ENCODE results near the gene MCAM.

The MCAM gene

DNA sequence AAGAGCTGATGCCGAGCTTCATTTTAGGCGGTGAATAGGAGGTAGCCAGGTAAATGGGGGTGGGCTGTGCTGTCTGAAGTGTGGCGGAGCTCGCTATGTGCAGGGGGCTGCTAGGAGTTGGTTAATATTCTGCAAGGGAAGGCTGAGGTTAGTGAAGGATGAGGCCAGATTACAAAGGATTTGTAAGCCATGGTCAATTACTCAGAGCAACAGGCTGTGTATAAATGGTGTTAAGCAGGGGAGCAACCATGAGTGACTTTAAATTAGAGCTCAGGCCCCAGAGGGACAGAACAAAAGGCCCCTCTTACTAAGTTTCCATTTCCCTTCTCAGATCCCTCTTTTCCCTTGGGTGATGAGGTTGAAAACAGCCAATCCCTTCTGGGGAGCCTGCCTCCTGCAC lies 7.3 kb upstream of the MCAM start:
- no peak for DNase-seq

DNA sequence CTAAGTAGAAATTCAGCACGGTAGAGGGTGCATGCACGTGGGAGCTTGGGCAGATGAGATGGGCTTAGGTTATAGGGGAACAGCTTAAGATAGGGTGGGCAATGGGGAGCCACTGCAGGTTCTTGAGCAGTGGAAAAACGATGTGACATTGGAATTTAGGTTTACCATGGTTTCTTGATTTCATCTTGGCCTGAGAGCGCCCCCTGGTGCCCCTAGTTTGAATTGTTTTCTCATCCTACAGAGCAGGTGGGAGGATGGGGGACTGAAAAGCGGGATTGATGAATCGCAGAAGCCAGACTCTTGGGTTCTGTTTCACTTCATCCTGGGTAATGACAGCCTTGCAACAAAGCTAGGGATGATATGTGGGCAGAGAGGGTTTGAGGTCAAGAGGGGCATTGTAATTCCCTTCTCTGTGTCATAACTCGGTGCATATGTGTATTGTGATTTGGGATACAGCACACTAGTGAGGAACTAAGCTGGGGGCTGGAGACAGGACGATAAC lies 6.7 kb upstream of the MCAM start:
- peak; percentile 37 for DNase-seq

DNA sequence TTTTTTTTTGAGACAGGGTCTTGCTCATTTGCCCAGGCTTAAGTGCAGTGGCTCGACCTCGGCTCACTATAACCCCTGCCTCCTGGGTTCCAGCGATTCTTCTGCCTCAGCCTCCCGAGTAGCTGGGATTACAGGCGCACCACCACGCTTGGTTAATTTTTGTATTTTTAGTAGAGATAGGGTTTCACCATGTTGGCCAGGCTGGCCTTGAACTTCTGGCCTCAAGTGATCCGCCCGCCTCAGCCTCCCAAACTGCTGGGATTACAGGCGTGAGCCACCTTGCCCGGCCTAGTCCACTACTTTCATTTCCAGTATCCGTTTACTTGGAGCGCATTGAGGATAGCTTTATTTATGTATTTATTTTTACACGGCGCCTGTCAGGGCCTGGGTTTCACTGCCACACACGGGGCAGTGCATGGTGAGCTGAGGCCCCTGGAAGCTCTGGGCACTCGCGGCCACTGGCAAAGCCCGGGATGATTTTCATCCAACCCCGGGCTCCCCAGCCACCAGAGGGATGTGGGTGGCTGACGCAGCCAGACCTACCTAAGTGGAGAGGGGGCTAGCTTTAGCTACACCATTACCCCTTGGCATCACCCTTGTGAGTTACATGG lies 6.1 kb upstream of the MCAM start:
- no peak for DNase-seq

DNA sequence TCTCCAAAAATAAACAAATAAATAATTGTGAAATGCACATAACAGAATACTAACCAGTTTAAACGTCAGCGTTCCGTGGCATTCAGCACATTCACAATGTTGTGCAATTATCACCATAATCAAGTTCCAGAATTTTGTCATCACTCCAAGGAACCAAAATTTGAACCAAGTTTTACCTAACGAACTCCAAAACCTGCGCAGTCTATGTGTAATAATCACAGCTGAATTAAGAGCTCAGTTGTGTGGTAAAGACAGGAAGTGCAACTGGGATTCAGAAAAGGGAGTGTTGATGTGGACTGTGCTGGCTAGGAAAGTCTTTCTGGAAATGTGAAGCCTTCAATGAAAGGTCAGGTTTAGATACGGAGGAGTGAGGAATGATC lies 5.4 kb upstream of the MCAM start:
- DNase-seq, result no peak

DNA sequence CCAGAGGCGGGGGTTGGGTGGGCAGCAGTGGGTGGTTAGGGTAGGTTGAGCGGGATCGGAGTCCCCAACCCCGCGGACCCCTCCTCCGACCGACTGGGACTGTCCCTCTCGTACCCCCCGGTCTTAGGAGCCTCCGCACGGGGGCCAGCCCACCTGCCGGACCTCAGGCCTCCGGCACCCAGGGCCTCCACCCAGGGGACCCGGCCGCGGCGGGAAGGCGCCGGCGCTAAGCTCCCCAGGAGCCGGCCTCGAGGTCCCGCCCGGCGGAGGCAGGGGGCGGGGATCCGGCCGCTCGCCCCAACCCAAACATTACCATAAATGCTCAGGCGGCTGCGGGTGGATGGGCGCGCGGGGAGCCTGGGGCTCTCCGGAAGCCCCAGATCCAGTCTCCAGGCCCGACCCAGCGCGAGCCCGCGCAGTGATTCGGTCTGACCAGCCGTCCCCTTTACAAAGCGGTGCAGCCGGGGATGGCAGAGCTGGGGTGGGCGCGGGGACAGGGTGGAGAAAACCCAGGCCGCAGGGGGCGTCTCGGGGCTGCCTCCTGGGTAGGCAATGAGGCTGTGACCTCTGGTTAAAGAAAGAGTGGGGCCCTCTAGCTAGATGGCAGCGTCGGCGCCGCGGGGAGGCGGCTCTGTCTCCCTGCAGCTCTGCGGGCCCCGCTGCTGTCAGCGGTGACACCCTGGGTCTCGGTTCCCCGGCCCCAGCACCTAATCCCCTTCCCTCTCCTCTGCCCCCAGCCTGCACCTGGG lies 4.0 kb upstream of the MCAM start:
- no peak for DNase-seq

DNA sequence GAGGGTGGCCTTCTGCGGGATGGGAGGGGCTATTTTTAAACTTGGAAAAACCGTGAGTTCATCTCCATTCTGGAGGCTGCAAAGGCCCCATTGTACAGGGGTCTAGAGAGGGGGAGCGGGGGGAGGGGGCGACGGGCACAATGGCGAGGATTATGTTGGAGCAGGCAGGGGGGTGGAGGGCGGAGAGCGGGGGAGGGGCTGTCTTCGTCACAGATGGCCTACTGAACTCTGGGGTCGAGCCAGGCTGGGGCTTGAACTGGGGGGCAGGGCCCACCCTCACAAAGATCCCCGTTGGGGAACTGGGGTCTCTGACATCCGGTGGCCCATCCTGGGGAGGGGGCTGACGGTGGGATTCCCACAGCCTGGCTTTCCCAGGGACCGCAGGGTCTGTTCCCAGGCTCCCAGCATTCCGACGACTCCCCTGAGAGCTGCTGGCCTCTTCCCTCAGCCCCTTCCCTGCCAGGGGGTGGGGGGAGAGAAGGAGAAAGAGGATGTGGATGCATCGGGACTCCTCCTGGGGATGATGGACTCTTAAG lies 3.4 kb upstream of the MCAM start:
- DNase-seq, result no peak

DNA sequence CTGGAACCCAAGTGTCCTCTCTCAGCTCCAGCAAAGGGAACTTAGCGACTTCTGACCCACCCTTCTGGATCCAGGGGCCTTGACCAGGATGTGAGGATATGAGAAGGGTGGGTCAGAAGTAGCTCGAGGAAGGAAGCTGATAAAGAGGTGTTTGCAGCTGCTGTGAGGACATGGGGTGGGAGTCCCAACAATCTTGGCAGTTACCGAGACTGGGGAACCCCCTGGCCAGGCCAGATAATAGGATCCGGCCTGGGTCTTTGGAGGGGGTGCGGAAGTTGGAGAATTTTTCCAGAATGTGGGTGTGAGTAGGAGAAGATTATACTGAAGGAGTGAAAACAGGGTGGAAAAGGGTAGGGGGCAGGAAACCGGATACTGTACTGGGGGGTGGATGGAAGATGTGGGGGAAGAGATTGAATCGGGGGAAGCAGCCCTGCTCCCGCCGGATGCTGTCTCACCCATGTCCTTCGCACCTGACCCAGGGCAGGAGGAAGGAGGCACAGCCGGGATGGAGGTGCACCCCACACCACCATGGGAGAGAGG lies 2.8 kb upstream of the MCAM start:
- no peak for DNase-seq

DNA sequence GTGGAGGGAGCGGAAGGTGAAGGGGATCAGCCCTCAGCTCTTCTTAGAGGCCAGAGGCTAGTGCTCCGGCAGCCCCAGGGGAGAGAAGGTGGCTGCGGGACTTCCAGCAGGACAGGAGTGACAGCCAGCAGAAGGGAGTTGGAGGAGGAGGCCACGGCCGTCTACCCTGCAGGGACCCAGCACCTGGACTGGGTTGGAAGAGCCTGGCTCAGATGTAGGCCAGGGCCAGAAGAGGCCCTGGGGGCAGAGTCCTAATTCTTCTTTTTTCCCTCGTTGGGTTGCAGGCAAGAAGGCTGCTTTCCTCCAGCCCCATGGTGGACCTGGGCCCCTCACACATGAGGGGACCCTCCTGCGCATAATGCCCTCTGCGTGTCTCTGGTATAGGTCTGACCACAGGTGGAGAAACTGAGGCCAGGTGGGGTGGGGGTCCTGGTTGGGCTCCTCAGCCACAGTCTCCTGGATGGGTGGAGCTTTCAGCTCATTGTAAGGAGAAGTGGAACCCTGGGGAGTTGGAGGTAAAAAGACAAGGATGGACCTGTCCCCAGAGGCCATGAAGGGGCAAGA lies 2.3 kb upstream of the MCAM start:
- no peak for DNase-seq

DNA sequence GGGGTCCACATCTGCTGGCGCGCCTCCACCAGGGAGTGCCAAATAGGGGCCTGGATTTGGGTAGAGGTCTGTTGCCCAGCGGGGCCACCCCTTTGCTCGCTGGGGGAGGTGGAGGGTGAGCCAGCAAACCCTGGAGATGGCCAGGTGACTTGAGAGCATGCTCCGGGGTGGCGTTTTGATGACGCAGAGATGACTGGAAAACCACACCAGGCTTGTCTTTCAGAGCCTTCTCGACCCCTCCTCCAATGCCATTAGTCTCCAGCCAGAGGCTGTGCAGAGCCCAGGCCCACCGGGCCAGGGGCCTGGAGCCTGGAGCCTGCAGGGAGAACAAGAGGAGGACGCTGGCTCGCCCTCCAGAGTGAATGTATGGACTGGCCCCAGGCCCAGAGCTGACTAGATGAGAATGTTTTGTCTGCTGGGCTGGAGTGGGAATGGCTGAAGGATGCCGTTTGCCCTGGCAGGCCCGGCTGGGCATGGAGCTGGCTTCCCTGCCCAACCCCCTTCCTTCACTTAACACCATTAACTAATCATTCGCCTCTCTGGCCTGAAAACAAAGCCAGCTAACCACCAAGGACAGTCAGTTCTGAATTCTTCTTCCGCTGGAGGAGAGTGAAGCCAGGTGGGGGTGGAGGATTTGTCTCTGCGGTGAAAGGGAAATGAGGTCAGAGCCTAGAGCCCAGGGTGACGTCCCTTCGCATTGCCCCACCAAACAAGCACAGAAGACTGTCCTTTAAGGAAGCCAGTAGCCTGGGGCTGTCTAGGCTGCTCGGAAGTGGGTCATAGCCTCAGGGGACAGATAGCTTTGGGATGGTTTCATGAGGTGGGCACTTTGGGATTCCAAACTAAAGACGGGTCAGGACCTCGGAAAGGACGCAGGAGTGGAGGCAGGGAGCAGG lies 1.6 kb upstream of the MCAM start:
- DNase-seq, result no peak

DNA sequence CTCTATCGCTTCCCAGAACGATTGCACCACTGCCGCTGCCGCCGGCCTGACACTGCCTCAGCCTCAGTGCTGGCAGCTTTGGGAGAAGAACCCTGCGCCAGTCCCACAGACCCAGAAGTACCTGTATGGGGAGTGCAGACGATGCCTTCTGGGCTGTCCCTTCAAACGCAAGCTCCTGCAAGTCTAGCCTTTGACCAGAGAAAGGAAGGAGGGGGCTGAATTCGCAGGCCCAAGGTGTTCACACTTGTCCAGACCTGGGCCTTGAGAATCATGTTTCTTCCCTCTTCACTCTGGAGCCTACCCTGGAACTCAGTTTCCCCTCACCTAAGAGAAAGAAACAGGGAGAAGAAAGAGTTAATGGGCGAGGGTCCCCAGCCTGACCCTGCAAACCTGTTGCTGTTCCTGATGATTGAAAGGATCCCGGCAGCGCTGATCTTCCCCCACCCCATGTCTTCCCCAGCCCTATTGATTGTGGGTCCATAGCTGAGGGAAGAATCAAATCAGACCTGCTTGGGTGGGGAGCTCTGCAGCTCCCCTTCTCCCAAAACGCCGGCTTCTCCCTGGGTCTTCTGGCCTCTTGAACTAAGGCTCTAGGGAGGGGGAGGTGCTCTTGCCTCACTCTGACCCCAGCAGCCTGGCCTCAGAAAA lies 786 bp upstream of the MCAM start:
- no peak for DNase-seq

DNA sequence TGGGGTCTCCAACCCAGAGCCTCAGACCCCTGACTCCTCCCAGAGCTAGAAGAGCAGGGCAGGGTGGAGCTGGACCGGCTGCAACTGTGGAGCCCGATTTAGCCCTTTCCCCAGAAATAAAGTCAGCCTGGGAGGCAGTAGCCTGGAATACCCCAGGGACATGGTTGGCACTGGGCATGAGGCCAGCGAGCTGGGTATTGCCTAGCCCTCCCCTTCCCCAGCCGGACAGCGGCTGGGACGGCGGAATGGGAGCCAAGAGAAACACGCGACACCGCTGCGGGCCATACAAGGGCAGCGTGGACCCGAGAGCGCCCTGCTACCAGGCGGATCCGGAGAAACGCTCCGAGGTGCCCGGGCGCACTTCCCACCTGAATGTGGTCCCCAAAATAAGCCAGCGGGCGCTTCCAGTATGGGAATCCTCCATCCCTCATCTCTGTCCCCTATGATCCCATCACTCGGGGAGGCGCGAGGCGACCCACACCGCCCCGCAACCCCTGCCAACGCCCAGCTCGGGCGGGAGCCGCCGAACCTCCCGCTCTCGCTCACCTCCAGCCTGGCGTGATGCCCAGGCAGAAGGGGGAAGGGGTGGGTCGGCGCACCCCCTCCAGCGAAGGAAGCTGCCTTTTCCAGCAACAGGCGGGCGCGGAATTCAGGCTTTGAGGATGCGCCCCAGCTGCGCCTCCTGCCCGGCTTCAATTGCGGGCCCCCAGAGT lies 758 bp downstream of the MCAM start:
- DNase-seq, result peak; percentile 74

DNA sequence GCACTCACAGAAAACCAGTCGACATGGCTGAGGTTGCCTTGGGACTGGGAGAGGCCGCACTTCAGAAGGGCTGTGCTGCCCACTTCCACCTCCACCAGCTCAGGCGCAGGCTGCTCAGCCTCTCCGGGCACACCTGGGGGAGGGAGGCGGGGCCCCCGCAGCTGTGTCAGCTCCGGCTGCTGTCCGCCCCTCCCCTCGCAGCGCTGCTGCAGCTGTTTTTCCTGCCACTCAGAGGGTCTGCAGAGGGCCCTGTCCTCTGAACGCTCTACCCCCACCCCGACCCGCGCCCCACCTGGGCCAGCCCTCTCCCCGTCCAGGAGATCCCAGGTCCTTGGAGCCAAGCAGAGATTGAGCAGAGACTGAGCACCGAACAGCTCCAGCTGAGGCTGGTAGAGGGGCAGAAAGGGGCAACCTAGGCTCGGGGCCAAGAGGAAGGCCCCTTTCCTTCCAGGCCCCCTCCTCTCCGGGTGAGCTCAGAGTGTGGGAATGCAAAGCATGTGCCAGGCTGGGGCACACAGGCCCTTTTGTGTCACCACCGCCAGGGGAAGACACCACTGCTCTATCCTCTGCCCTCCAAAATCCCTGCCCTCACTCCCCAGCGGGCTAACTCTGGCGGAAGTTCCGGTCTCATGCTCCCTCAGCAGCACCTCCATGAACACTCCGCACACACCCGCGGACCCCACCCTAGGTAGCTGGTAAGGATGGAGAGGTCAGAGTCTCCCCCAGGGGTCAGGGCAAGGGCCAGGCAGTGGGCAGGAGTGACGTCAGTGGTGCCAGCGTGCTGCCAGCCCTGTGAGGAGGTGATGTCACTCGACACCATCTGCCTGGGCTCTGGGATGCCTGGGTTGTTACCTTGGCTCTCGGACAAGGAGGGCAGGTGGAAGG lies 1.6 kb downstream of the MCAM start:
- peak; percentile 74 for DNase-seq

DNA sequence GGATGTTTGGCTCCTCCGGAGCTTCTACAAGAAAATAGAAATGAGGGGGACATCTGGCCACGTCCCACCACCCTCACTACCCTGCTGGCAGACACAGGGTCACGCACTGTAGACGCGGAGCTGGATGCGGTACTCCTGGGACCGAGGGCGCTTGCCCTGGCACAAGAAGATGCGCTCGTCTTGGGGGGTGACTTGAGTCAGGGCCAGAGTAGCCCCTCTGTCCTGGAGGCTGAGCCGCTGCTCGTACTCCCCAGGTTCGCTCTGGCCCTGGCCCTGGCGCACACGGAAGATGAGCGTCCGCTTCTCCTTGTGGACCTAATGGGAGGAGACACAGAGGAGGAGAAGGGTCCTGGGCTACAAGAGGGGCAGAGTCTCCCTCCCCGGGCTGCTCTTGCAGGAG lies 2.2 kb downstream of the MCAM start:
- DNase-seq, result no peak

DNA sequence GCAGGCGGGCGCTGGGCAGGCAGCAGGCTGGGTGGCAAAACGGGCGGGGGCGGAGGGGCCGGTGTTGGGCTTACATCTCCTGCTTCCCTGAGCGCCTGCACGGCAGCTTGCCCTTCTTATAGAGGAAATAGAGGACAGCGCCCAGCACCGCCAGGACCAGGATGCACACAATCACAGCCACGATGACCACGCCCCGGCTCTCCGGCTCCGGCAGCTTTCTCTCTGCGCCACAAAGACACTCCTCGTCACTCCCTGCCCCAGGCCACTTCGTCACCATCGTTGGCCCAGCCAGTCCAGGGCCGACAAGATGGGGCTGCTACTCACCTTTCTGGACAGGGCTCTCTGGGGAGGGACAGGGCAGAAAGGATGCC lies 6.3 kb downstream of the MCAM start:
- no peak for DNase-seq

DNA sequence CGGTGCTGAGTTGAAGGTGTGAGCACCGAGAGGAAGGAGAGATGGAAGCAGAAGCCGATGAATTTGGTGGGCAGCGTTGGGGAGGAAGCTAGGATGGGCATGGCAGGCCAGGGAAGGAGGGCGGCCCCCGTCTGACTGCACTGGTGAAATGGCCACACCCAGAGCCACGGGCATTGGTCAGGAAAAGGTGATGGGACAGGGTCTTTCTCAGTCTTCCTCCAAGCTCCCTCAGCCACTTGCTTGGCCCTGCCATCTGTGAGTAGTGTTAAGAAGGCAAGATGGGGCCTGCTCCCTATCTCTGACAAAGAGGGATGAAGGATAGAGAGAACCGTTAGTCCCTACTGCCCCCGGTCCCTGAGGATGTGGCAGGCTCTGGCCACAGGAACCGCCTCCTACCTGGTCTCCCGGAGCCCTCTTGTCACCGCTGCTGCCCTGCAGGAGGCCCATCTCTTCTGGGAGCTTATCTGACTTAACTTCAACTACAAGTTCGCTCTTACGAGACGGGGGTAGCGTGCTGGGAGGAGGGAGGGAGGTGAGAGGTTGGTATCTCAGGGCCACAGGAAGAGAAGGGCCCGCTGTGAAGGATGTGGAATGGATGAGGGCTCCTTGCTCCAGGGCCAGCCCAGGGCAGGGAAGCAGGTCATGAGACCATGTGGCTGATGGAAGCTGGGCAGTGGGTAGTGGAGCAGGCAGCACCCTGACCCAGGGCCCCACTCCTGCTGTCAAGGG lies 6.8 kb downstream of the MCAM start:
- DNase-seq, result no peak

DNA sequence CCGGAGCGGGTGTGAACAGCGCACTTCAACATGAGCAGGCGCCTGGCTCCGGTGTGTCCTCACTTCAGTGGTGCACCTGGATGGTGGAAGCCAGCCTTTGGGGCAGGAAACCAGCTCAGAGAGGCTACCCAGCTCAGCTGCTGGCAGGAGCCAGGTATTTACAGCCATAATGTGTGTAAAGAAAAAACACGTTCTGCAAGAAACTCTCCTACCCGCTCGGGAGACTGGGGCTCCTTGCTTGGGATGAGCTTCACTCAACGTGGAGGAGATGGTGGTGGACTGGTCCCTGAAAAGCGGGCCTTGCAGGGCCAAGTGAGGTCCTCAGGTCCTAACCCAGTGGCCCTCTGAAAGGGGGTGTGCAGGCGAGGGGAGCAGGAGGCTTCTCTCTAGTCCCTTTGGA lies 7.5 kb downstream of the MCAM start:
- DNase-seq, result no peak

DNA sequence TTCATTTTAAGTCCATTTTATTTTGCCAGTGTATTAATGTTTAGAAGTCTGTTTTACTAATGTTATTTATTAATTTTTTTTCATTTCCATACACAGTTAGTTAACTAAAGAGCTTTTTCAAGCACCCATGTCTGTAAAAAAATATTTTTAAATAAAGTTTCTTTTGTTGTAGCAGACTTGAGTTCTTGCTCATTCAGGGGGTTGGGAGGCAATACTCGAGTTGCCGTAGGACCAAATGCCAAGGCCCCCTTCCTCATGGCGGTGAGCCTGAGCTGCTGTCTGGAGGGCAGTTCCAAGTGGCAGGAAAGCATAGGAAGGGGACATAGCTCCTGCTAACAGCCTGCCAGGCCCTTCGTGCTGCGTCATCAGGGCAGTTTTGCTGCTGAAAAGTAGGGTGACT lies 9.0 kb downstream of the MCAM start:
- no peak for DNase-seq

DNA sequence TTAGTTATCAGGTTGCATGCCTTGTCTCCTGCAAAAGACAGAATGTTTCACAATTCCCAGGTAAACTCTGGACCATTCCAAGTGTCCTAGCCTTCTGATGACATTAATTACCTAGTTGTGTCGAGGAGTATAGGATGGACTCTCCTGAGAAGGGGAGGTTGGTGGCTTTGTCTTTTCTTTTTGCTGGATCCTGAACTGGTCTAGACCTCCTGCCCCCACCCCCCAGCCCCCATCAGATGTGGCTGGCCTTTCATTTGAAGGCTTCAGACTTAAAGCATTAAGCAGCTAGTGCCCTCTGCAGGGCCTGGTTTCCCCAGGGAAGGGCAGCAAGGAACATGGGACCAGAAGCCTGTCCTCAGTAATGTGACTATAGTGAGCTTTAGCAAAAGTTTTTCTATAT lies 9.7 kb downstream of the MCAM start:
- no peak for DNase-seq

DNA sequence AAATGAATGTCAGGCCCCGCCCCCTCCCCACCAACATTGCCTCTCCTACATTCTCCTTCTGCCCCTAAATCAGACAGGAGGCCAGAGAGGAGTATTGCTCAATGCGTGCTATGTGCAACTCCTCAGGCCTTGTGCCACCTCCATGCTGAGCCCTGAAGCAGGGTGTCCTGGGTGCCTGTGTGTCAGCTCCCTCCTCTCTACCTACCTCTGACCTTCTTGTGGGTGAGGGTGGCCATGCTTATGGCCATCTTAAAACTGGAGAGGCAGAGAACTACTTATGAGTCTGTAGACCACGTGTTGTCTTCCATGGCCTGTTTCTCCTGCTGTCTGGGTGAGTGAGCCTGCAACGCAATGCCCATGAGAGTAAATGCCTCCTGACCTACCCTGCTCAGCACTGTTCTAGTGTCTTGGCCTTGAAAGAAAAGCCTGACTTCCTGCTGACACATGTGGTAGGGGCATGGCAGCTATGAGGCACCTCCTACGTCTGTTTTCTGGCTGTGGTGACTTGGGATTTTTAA lies 10.5 kb downstream of the MCAM start:
- no peak for DNase-seq

Measured in NCI-H2029 (cell line).